ENCODE measurements around the gene GPR50. TPM values are rescaled to one million over a fixed set of nuclear protein-coding genes. Genes with fewer than 3 reads are reported as not detected.

The GPR50 gene
- total and polyA plus RNA-seq, 2 of the 13 experiments (the other 11 are each of a cell fraction or from before 2014, with no cell fraction given), result not detected

GRCh38 chrX:151175283-151176062, 911 bp upstream of the GPR50 start:
- ChIA-PET CTCF (ENCODE audit: low intra/inter-chr PET ratio, low total read pairs) (no interaction called here), POLR2A (no interaction called here)
- FAIRE-seq, result no peak
- Histone ChIP-seq H3K27ac (ENCODE audit: extremely low read length, insufficient read depth, low read length) (no peak overlapping the region), H3K27me3 (ENCODE audit: control insufficient read depth in 1 of 2, insufficient read depth in 2 of 2, low read length in 2 of 2) (peaks cover 0 to 13% of the 10 kb centered on the region in 2 experiments; a peak in 3 of 5 replicates), H3K4me3 (replicated peaks in 1 of 3; ENCODE audit: insufficient read depth in 1 of 3, low read depth in 2 of 3, low read length in 3 of 3) (no peak overlapping the region), H3K36me3 (replicated peaks in 1 of 2; ENCODE audit: control insufficient read depth in 1 of 2, insufficient read depth in 2 of 2, low read length in 2 of 2) (no peaks in the 10 kb centered on the region), H4K20me1 (ENCODE audit: insufficient read depth, low read length) (no peaks in the 10 kb centered on the region), H3K4me1 (ENCODE audit: insufficient read depth, low read length) (no peaks in the 10 kb centered on the region), H3K79me2 (ENCODE audit: insufficient read depth, low read length) (no peaks in the 10 kb centered on the region), H3K9ac (ENCODE audit: insufficient read depth, low read depth, low read length) (no peak overlapping the region), H3K9me3 (ENCODE audit: low read length) (no peaks in the 10 kb centered on the region), H3K4me2 (ENCODE audit: low read depth, low read length) (no peak overlapping the region), H2AFZ (ENCODE audit: low read length) (no peak overlapping the region)
- intact Hi-C loops (cut with micrococcal nuclease; ENCODE audit: unreplicated experiment), result no loop called here
- BruUV-seq (replicated peaks), result no TSS peak
- WGBS (ENCODE audit: low lambda C conversion rate), result 52% methylated on average over 20 of the region's 54 CpGs
- in situ Hi-C loops (cut with HindIII; ENCODE audit: extremely low pct_ligation_motif_present, low pct_unique_long_range_greater_than_20kb), result no loop called here
- no peak for ATAC-seq
- TF ChIP-seq KAT8 (CRISPR knock-in tag; IDR thresholded peaks at IDR 0.05) (no peak), CREB1 (IDR thresholded peaks at IDR 0.05) (no peak), CREB1 (CRISPR knock-in tag; IDR thresholded peaks at IDR 0.05) (no peak), ZNF713 (CRISPR knock-in tag; IDR thresholded peaks at IDR 0.05) (no peak), KDM5B (CRISPR knock-in tag; IDR thresholded peaks at IDR 0.05; ENCODE audit: borderline replicate concordance) (no peak), ZNF251 (CRISPR knock-in tag; IDR thresholded peaks at IDR 0.05) (no peak), ZNF670 (CRISPR knock-in tag; IDR thresholded peaks at IDR 0.05; ENCODE audit: borderline replicate concordance) (no peak), CBX1 (IDR thresholded peaks at IDR 0.05; ENCODE audit: low read depth) (no peak), RBFOX2 (IDR thresholded peaks at IDR 0.05; ENCODE audit: low read depth, low read length) (no peak), ZNF484 (CRISPR knock-in tag; IDR thresholded peaks at IDR 0.05; ENCODE audit: borderline replicate concordance, low read depth) (no peak), MATR3 (CRISPR knock-in tag; IDR thresholded peaks at IDR 0.05) (no peak), ZNF768 (CRISPR knock-in tag; IDR thresholded peaks at IDR 0.05) (no peak), ZNF83 (CRISPR knock-in tag; IDR thresholded peaks at IDR 0.05; ENCODE audit: borderline replicate concordance) (no peak), ZNF512 (CRISPR knock-in tag; IDR thresholded peaks at IDR 0.05) (no peak), MIER3 (CRISPR knock-in tag; IDR thresholded peaks at IDR 0.05; ENCODE audit: borderline replicate concordance) (no peak), EED (CRISPR knock-in tag; IDR thresholded peaks at IDR 0.05) (no peak), KLF11 (CRISPR knock-in tag; IDR thresholded peaks at IDR 0.05) (no peak), JDP2 (CRISPR knock-in tag; IDR thresholded peaks at IDR 0.05; ENCODE audit: borderline replicate concordance) (no peak), HOMEZ (CRISPR knock-in tag; IDR thresholded peaks at IDR 0.05; ENCODE audit: low read depth) (no peak), ZNF468 (CRISPR knock-in tag; IDR thresholded peaks at IDR 0.05) (no peak), YEATS2 (CRISPR knock-in tag; IDR thresholded peaks at IDR 0.05; ENCODE audit: borderline replicate concordance) (no peak)
- DNase-seq (ENCODE audit: low spot score), result no peak
